ENCODE data around the gene FAM241B.

FAM241B gene

DNA sequence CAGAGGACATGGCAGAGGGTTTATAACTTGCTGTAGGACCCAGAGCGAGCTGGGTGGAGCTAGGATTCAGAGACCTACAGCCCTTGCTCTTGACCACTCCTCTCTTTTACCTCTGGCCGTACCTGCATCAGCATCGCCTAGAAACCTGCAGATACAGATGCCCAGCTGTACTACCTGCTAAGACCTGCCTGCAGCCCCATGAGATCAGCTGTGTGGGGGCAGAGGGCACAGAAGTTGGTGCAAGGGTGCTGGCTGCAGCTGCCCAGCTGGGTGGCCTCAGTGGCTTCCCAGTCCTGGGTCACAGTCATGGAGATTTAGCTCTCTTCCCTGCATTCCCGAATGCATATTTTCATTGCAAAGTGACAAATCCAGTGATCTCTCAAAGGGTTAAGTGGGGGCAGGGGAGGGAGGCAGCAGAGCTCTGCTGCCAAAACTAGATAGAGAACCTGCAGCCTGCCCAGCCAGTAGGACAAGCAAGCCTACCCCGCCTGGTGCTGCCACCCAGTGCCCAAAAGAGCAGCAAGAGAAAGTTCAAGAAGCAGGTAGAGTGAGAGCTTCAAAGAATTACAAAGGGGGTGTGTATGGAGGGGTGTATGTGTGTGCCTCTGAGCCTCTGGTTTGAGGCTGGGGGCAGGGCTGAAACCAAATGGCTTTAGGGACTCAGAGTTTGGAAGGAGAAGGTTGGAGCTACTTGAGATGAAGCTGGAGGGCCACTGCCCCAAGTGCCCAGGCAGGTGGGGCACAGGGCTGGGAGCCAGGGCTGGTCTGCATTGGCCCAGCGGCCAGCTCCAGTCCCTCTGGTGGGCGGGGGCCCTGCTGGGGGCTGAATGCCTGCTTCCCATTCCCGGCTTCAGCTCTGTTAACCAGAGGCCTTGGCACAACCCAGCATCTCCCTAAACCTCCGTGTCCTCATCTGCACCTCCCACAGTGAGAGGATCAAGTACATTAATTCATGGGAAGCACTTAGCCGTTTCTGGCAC, 6.9 kb downstream of the FAM241B start:
- H3K4me1 ChIP-seq (ENCODE audit: control insufficient read depth, insufficient read depth, low read length) = no peaks in the 10 kb centered on the region
- no peak overlapping the region for H3K27ac ChIP-seq (ENCODE audit: low read depth, low read length)
- no peaks in the 10 kb centered on the region for H3K27me3 ChIP-seq (ENCODE audit: control insufficient read depth, insufficient read depth, low read length)
- no peak overlapping the region for H3K9ac ChIP-seq (ENCODE audit: low read length)
- no peak overlapping the region for H3K4me3 ChIP-seq (ENCODE audit: low read length)
- H3K36me3 ChIP-seq (ENCODE audit: control insufficient read depth, insufficient read depth, low read length) = no peaks in the 10 kb centered on the region

DNA sequence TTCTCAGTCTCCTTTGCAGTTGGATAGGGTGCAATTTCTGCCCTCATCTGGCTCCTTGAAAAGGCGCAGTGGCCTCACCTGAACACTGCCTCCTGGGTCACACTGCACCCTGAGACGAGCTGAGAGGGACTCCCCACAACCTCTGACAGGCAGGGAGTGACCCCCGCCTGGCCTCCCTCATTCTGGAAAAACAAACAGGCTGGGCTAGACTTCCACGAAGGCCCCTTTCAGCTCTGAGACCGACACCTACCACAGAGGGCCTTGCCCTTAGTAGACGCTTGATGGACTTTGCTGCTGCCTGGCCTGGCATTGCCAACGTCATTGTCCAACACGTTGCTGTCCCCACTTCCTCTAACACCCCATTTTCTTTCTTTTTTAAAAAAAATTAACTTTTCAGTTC, 8.6 kb downstream of the FAM241B start:
- no peak overlapping the region for H3K4me3 ChIP-seq (ENCODE audit: low read length)
- H3K4me1 ChIP-seq (ENCODE audit: control insufficient read depth, insufficient read depth, low read length) = no peaks in the 10 kb centered on the region
- H3K27me3 ChIP-seq (ENCODE audit: control insufficient read depth, insufficient read depth, low read length) = no peaks in the 10 kb centered on the region
- H3K36me3 ChIP-seq (ENCODE audit: control insufficient read depth, insufficient read depth, low read length) = no peaks in the 10 kb centered on the region
- H3K9ac ChIP-seq (ENCODE audit: low read length) = no peak overlapping the region
- H3K27ac ChIP-seq (ENCODE audit: low read depth, low read length) = no peak overlapping the region

DNA sequence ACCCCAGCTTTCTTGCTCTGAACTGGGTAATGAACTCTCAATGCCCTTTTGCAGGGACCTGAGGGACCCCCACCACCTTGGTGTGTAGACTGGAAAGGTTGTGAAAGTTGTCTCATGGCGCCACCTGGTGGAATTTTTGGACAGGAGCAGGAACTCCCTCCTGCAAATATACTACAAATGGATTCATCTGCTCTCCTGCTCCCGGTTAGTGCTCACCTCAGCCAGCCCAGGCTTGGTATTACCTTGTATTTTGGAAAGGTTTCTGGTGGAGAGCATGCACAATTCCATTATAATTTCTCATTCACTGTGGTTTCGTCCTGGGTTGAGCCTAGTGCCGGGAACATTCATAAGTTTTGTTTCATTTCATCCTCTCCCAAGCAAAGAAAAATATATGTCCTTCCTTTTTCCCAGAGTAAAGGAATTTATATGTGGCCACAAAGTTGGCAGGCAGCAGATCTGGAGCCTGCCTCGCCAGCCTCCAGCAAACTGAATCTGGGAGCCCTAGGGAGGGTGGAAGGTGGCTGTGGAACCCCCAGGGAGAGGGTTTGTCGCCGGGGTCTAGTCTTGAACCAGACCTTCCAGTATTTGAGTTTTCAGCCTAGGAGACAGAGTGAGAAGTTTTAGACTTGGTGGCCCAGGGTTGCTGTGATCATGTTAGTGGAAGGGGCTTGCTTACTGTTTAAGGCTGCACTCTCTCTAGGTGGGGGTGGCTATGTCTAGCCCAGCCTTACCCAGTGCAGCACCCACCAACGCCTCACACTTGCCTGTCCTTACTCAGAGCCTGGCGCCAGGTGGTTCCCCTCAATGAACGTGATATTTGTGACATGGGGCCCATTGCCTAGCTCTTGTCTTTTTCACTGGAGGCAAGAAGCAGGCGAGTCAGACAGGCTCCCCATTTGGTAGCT, 9.5 kb downstream of the FAM241B start:
- Histone ChIP-seq H3K27ac (ENCODE audit: low read depth, low read length) (no peak overlapping the region), H3K9ac (ENCODE audit: low read length) (no peak overlapping the region)

DNA sequence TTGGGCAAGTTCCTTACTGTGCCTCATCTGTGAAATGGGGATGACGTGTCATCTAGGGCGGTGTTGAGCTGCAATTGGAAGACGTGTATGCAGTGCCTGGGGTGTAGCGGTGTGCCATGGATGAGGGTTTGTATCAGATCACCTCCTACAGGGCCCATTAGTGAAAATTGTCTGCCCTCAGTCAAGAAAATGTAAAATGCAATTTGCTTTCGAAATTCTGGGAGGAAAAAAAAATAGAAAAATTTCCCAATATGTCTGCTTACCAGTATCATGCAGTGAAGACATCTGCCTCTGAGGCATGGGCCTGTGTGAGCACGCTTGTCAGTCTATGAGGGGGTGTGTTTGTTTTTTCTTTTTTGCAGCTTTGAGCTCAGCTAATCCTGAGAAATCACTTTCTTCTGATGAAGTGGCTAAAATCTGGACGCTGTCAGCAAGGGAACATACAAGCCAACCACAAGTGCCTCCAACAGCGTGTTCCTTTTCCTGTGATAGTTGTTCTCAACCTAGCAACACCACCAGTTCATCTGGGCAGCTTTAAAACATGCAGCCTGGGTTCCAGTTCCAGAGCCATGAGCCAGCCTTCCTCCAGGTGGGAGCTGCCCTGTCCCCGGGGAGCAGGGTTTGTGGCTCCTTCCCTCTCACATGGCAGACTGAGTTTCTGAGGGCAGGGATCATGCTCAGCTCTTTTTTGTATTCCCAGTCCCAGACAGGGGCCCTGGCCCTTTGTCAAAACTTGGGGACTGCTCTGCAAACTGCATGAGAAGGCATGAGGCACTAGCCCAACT, 10.3 kb downstream of the FAM241B start:
- no peak overlapping the region for H3K4me3 ChIP-seq (ENCODE audit: low read length)
- H3K4me1 ChIP-seq (ENCODE audit: control insufficient read depth, insufficient read depth, low read length) = no peaks in the 10 kb centered on the region
- H3K27ac ChIP-seq (ENCODE audit: low read depth, low read length) = no peak overlapping the region
- no peaks in the 10 kb centered on the region for H3K27me3 ChIP-seq (ENCODE audit: control insufficient read depth, insufficient read depth, low read length)
- H3K36me3 ChIP-seq (ENCODE audit: control insufficient read depth, insufficient read depth, low read length) = no peaks in the 10 kb centered on the region
- H3K9ac ChIP-seq (ENCODE audit: low read length) = no peak overlapping the region

More for the DNA sequence above, 9.5 kb downstream of the FAM241B start:
- Histone ChIP-seq H3K36me3 (ENCODE audit: control insufficient read depth, insufficient read depth, low read length) (no peaks in the 10 kb centered on the region), H3K4me1 (ENCODE audit: control insufficient read depth, insufficient read depth, low read length) (no peaks in the 10 kb centered on the region), H3K27me3 (ENCODE audit: control insufficient read depth, insufficient read depth, low read length) (no peaks in the 10 kb centered on the region), H3K4me3 (ENCODE audit: low read length) (no peak overlapping the region)

DNA sequence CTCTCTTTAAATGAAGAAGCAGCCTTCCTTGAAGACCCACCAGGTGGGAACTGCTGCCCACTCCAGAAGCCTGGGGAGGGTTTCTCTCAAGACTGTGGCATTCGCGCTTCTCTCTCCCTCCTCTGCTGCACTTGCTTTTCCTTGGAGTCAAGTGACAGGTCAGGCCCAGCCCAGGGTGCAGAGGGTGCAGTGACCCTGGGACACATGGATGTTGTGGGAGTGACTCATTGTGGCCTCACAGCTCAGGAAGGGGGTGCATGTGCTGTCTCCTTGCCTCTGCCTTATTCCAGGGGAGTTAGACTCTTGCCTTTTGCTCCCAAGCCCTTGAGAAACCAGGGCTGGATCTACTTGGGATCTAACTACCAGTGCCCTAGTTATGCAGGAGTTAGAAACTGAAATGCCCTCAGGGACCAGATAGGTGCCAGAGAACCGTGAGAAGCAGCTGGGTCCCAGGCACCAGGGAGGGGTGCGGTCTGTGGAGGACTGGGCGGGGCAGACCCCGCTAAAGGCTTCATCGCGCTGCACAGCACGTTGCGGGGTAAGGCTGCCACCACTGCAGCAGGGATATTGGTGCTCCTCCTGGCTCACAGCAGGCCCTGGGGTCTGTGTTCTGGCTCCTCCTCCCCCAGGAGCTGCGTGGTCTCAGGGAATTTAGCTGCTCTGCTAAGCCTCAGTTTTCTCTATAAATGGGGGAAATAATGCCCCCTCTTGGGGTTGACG, 11.4 kb downstream of the FAM241B start:
- Histone ChIP-seq H3K9ac (ENCODE audit: low read length) (no peak overlapping the region), H3K27ac (ENCODE audit: low read depth, low read length) (no peak overlapping the region), H3K27me3 (ENCODE audit: control insufficient read depth, insufficient read depth, low read length) (no peaks in the 10 kb centered on the region), H3K36me3 (ENCODE audit: control insufficient read depth, insufficient read depth, low read length) (no peaks in the 10 kb centered on the region), H3K4me3 (ENCODE audit: low read length) (no peak overlapping the region), H3K4me1 (ENCODE audit: control insufficient read depth, insufficient read depth, low read length) (no peaks in the 10 kb centered on the region)

DNA sequence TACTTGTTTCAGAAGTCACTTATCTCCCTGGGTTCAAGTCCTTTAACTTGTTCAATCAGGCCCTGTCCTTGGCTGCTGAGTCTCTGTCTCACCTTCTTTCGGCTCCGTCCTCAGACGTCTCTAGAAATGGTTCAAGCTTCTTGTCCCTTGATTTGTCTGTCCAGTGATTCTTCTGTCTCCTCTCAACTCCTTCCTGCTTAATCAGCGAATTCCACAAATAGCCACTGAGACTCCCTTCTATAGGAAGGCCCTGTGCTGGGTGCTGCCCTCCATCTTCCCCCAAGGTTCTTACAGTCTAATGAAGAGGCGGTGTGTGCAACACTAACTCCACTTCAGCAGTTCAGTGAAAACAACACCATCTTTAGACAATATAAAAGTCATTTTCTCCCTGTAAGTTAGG, 12.7 kb downstream of the FAM241B start:
- Histone ChIP-seq H3K27ac (ENCODE audit: low read depth, low read length) (no peak overlapping the region), H3K4me1 (ENCODE audit: control insufficient read depth, insufficient read depth, low read length) (no peaks in the 10 kb centered on the region), H3K9ac (ENCODE audit: low read length) (no peak overlapping the region), H3K4me3 (ENCODE audit: low read length) (no peak overlapping the region), H3K36me3 (ENCODE audit: control insufficient read depth, insufficient read depth, low read length) (no peaks in the 10 kb centered on the region), H3K27me3 (ENCODE audit: control insufficient read depth, insufficient read depth, low read length) (no peaks in the 10 kb centered on the region)

DNA sequence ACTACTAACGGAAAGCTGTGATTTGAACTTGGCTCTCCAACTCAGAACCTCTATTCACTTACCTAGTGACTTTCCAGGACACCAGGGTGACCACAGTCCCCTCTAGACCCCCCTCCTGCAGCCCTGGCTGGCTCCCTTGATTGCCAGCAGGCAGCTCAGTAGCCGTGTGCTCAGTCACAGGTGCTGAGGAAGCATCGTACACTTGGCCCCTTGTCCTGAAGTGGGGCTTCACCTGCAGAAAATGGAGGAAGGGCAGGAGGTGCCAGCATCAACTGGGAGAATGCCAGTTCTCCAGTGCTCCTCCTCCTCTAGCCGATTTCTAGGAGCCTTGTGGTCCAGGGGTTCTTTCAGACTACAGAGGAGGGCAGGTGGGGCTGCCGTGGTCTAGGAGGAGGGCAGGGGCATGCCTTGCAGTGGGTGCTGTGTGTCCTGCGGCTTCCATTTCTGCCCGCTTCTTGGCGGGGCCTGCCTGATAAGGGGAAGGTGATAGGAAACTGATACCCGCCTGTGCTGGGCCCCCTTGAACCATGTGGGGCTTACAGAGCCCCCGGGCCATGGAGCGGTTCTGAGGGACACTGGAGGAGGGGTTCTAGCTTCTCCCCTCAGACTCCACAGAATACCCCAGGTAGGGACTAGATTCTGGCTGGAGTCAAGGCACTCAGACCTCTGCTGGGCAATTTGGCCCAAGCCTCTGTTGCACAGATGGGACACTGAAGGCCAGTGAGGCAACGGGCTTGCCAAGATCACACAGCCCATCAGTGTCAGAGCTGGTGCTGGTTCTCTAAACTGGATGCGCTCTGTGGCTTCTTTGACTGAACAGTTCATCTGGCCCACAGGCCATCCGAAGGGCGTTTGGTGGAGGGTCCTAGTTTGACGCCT, 14.0 kb downstream of the FAM241B start:
- H3K9ac ChIP-seq (ENCODE audit: low read length) = no peak overlapping the region
- H3K27ac ChIP-seq (ENCODE audit: low read depth, low read length) = no peak overlapping the region
- no peaks in the 10 kb centered on the region for H3K36me3 ChIP-seq (ENCODE audit: control insufficient read depth, insufficient read depth, low read length)
- H3K4me1 ChIP-seq (ENCODE audit: control insufficient read depth, insufficient read depth, low read length) = no peaks in the 10 kb centered on the region
- no peaks in the 10 kb centered on the region for H3K27me3 ChIP-seq (ENCODE audit: control insufficient read depth, insufficient read depth, low read length)
- H3K4me3 ChIP-seq (ENCODE audit: low read length) = no peak overlapping the region

DNA sequence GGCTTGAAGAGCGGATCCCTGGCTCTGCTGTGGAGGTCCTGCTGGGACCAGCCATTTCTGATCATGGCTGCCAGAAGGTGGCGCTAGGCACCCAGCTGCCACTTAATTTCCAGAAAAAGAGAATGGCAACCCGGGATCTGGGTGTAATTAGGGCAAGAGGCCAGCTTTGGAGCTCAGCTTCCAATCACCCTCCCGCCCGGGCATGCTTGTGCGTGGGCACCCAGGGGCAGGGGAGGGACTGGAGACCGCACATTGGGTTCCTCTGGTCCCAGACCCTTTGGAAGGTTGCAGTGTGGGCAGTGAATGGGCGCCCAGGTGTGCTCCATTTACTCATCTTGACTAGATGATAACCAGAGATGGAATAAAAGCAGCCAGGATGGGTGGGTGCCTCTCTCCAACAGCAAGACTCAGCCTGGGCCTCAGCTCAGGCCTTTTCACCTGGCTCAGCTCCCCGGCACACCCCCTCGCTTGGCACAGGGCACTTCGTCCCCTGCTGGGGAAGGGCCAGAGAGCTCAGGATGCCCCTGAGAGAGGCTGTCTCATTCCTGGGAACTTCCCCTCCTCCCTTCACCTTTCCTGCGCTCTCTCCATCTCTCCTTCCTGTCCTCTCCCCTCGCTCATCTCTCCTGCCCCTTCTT, 14.7 kb downstream of the FAM241B start:
- H3K27me3 ChIP-seq (ENCODE audit: control insufficient read depth, insufficient read depth, low read length) = no peaks in the 10 kb centered on the region
- H3K4me1 ChIP-seq (ENCODE audit: control insufficient read depth, insufficient read depth, low read length) = no peaks in the 10 kb centered on the region
- no peak overlapping the region for H3K9ac ChIP-seq (ENCODE audit: low read length)
- no peaks in the 10 kb centered on the region for H3K36me3 ChIP-seq (ENCODE audit: control insufficient read depth, insufficient read depth, low read length)
- no peak overlapping the region for H3K4me3 ChIP-seq (ENCODE audit: low read length)
- H3K27ac ChIP-seq (ENCODE audit: low read depth, low read length) = no peak overlapping the region

DNA sequence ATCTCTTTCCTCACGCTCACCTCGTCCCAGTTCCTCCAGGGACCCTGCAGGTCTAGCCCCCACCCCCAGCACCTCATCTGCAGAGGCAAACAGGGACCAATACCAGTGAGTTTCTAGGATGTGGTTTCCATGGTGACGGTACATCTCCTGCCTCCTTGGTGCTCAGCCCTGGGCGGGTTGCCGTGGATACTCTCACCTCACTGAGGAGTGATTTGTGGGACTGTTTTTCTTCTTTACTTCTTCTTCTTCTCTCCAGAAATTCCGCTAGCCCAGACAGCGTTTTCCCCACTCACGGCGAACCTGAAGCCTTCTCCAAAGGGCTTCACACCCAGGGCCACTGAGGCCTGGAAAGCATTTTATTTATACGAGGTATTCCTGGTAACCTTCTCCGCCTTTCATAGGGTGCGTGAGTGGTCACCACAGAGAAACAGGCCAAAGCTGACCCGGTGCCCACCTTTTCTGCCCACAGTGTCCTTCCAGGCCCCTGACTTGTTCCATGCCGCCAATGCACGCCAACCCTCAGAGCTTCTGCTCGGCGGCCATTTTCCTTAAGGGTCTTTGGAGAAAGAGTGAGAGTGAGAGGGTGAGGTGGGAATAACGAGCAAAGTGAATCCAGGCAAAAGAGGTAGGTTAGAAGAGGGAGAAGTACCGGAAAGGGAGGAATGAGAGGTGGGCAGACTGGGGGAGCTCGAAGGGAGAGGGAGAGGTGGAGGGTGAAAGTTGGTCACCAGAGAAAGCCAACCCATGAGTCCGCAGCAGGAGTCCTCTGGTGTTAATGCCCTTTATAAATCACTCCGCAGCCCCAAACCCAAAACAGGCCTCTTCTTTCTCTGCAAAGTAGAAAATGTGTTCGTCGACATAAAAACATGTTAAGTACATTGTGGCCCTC, 15.5 kb downstream of the FAM241B start:
- H3K36me3 ChIP-seq (ENCODE audit: control insufficient read depth, insufficient read depth, low read length) = no peaks in the 10 kb centered on the region
- no peak overlapping the region for H3K4me3 ChIP-seq (ENCODE audit: low read length)
- no peak overlapping the region for H3K9ac ChIP-seq (ENCODE audit: low read length)
- no peak overlapping the region for H3K27ac ChIP-seq (ENCODE audit: low read depth, low read length)
- no peaks in the 10 kb centered on the region for H3K27me3 ChIP-seq (ENCODE audit: control insufficient read depth, insufficient read depth, low read length)
- H3K4me1 ChIP-seq (ENCODE audit: control insufficient read depth, insufficient read depth, low read length) = no peaks in the 10 kb centered on the region
